ES-I3 (cell line): ENCODE measurements around the gene RGMA.
"Not testable (repeated sequence)": the region's sequence is repeated elsewhere in the genome, so short reads cannot be mapped to it uniquely, and the experiment has no call there.

Experiments
- H3K36me3 ChIP-seq: 2 replicates; pipeline ENCODE4 v1.6.1; 2013; ENCODE audit warnings: mild to moderate bottlenecking, low read length, control low read depth, moderate library complexity; ENCODE audit not compliant: insufficient read depth
- H3K4me1 ChIP-seq: 2 replicates; pipeline ENCODE4 v1.6.1; 2013; ENCODE audit warnings: mild to moderate bottlenecking, control low read depth, low read length; ENCODE audit not compliant: insufficient read depth
- H3K9ac ChIP-seq: 2 replicates; pipeline ENCODE4 v1.6.1; 2013; ENCODE audit warnings: low read depth, mild to moderate bottlenecking, low read length, moderate library complexity
- H3K9me3 ChIP-seq: 2 replicates; pipeline ENCODE4 v1.6.1; 2013; ENCODE audit warnings: mild to moderate bottlenecking, low read length, moderate library complexity; ENCODE audit not compliant: control insufficient read depth, insufficient read depth

Gene RGMA

DNA sequence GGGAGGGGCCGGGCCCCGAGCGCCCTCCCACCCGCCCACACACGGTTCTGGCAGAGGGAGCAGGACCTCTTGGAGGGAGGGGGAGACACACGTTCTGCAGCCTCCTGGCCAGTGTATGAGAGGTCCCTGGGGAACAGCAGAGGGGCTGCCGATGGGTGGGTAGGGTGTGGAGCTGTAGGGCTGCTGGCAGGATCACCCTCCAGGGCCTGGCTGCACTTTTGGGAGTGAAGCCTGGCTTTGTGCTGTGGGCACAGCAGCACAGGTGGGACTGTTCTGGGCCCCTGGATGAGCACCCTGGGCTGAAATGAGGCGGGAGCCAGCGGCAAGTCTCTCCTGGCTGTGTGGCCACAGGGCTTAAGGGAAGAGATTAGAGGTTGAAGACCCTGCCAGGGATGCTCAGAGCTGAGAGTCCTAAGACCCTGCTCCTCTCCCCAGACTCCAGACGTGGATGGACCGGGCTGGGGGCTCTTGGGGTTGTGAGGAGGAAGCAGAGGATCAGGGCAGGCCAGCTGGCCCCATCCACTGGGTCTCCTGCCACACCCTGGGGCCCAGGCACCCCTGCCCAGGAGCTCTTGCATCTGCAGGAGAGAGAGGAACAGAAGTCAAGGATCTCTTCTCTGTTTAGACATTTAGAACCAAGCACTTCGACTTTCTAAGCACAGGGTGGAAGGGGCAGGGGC lies 45.2 kb downstream of the RGMA start:
- Histone ChIP-seq H3K36me3 (peaks cover 9% of the 10 kb centered on the region), H3K9ac (no peak overlapping the region), H3K9me3 (peaks cover 5% of the 10 kb centered on the region; the same call in 1 of the 2 replicates)

DNA sequence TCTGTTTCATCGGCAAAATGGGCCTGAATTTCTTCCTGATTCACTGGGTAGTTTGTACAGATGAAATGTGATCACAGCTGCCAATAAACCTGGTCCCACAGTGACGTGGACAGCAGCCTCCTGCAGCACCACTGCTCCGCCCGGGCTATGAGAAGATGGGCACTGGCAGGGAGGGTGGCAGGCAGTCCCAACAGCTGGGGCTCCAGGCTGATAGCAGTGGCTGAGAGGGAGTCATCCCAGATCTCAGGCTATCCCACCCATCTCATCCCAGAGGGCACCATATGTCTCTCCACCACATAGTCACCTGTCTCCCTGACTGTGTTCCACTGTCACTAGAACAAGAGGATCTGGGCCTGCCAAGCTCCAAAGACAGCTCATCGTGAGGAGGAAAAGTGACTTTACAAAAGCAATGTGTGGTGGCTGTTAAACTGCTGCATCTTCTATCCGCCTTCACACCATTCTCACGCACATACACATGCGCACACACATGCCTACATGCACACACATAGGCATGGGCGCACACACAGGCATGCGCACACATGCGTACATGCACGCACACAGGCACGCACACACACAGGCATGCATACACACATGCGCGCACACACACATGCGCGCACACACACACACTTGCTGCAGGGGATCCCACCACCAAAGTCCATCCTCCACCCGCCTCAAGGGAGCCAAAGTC lies 46.2 kb downstream of the RGMA start:
- 0 out of 2 replicates have a peak, but pooled peaks cover 3% of the 10 kb centered on the region for H3K4me1 ChIP-seq
- H3K9ac ChIP-seq, result no peak overlapping the region
- H3K36me3 ChIP-seq, result peaks cover 9% of the 10 kb centered on the region
- peaks cover 5% of the 10 kb centered on the region; the same call in 1 of the 2 replicates for H3K9me3 ChIP-seq

More for the DNA sequence above, 45.2 kb downstream of the RGMA start:
- H3K4me1 ChIP-seq, result 0 out of 2 replicates have a peak, but pooled peaks cover 3% of the 10 kb centered on the region

DNA sequence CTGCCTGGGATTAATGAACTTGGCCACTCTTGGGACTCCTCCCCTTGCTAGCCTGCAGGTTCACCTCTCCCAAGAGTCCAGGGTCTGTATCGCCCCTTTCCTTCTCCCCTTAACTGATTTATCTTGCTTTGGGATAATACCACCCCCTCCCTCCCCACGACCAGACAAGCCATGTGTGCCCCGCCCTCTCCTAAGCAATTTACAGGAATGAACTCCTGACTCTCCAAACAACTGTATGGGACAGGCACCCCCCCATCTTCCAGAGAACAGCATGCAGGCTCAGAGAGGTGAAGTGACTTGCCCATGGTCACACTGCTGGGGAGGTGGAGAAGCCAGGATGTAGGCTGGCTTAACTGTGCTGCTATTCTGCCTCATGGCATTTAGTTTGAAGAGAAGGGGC lies 46.8 kb downstream of the RGMA start:
- peaks cover 5% of the 10 kb centered on the region; the same call in 1 of the 2 replicates for H3K9me3 ChIP-seq
- peaks cover 9% of the 10 kb centered on the region for H3K36me3 ChIP-seq
- H3K9ac ChIP-seq, result no peak overlapping the region
- 0 out of 2 replicates have a peak, but pooled peaks cover 3% of the 10 kb centered on the region for H3K4me1 ChIP-seq

DNA sequence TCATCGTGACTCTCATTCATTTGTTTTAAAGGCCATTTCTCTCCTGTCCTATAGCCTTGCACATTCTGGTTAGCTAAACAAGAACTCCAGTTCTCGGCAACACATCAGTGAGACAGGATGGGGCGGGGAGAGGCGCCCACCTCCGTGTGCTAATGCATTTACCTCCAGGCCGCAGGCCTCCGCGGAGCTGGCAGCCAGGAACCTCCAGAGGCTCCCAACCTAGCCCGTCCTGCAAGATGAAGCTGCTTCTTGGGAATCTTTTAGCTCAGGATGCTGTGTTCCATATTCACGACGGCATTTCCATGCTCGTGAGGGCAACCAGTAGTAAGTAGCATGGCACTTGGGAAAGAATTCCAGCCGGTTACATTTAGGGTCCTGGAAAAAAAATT lies 47.9 kb downstream of the RGMA start:
- Histone ChIP-seq H3K4me1 (0 out of 2 replicates have a peak, but pooled peaks cover 3% of the 10 kb centered on the region), H3K36me3 (peaks cover 4% of the 10 kb centered on the region), H3K9me3 (peaks cover 2% of the 10 kb centered on the region; the same call in 1 of the 2 replicates), H3K9ac (no peak overlapping the region)

DNA sequence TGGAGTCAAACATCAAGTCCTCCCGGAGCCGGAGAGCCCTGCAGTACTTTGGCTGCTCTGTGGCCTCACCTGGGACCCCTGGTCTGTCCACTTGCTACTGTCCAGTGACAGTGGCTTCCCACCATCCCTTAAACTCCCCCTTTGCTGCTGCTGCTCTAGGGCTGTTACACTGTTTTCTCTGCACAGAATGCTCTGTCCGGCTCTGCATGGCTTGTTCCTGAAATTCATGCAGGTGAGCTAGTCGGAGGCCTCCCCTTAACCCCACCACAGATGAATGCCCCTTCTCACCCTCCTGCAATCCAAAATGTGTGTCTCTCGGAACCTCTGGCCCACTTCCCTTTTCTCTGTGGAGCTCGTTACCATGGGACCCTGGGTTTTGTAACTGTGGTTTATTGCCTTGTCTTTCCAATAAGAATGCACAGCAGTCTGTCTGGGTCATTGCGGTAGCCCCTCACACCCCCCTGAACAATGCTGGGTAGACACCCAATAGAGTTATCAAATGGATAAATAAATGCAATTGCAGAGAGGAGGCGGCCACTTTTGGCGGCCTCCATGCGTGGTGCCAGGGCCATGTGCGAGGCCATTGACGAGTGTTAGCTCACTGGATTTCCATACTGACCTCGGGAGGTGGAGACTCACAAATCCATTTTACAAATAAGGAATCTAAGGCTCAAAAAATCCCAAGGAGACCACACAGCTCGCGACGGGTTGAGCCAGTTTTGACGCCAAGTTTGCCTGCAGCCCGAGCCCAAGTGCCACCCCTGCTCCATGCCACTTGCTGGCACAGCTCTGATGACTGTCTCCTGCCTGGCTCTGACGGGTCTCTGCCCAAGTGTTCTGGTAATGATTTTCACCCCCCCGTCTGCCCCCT lies 48.5 kb downstream of the RGMA start:
- 0 out of 2 replicates have a peak, but pooled peaks cover 3% of the 10 kb centered on the region for H3K4me1 ChIP-seq
- no peaks in the 10 kb centered on the region for H3K36me3 ChIP-seq
- no peak overlapping the region for H3K9ac ChIP-seq
- no peaks in the 10 kb centered on the region for H3K9me3 ChIP-seq

DNA sequence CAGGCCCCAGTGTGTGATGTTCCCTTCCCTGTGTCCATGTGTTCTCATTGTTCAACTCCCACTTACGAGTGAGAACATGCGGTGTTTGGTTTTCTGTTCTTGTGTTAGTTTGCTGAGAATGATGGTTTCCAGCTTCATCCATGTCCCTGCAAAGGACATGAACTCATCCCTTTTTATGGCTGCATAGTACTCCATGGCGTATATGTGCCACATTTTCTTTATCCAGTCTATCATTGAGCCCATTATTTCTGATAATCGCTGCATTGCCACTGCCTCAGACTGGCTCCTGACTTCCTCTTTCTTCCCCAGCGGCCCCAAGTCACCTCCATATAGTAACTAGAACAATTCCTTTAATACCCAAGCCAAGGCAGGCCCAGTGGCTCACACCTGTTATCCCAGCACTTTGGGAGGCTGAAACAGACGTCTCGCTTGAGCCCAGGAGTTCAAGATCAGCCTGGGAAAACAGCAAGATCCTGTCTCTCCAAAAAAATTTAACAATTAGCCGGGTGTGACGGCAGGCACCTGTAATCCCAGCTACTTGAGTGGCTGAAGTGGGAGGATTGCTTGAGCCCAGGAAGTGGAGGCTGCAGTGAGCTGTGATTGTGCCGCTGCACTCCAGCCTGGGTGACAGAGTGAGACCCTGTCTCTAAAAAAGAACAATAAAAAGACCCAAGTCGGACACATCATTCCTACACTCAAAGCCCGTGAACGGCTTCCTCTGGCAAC lies 49.3 kb downstream of the RGMA start:
- not testable (repeated sequence) for H3K36me3 ChIP-seq, H3K9ac ChIP-seq, H3K4me1 ChIP-seq, H3K9me3 ChIP-seq

DNA sequence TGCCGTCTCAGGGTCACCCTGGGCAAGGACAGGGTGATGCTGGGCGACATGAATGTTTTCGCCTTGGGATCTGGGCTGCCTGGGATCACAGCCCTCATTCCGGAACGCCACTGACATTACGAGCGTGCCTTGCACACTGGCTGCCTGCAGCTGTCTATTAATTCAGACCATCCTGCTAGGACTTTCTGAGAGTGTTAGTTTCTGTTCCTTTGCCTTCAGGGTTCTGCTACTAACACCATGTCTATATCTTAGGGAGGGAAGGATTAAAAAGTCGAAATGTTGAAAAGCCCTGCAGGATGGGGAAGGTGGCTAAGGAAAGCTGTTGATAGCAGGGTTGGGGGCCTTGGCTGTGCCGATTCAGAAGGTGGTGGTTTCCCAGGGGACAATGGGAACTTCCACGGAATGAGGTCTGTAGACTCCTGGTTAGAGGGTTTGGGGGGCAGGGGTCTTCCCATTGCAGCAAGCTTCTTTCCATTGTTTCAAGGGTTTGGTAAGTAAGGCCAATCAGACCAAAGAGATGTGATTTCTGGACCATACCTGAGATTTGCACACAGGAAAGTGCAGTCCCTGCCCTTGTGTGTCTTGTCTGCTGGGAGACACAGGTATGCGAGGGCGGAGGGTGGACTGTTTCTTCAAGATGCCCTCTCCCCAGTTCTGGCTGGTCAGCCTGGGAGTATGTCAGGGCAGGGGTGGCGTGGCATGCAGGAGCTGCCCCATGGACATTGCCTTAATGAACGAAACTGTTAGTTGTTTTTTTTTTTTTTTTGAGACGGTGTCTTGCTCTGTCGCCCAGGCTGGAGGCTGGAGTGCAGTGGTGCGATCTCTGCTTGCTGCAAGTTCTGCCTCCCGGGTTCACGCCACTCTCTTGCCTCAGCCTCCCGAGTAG lies 50.9 kb downstream of the RGMA start:
- Histone ChIP-seq H3K4me1 (0 out of 2 replicates have a peak, but pooled peaks cover 3% of the 10 kb centered on the region), H3K9ac (no peak overlapping the region), H3K9me3 (no peaks in the 10 kb centered on the region), H3K36me3 (no peaks in the 10 kb centered on the region)

DNA sequence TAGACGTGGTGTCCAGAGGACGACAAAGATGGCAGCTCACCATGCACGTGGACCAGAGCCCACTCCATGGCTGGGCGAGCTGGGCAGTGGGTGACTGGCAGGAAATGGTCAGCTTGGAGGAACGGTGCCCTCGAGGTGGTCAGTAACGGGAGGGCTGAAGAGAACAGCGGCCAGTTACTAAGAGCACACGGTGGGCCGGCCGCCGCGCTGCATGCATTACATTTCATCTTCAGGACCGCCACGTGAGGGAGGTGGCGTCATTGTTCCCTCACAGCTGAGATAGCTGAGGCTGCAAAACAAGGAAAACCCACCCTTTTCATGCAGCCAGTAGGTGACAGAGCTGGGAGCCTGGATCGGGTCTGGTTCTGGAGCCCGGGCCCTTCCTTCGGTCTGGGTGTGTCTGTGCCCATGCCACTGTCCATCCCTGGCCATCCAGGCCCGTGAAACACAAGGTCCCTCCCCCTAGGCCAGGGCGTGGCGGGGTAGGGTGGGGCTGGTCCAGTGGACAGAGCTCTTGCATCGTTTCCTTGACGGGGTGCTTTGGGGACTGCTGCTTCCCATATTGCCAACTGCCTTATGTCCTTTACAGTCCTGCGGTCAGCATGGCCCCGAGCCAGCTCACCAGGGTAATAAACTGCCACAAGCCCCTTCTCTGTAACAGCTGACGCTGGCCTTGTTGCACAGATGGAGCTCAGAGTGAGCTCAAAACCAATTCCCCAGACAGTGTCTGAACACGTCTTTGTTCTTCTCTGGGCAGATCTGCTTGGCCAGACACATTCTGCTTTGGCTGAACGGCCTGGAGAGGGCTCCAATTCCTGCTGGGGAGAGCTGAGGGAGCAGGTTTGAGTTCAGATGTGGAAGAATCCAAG lies 51.8 kb downstream of the RGMA start:
- Histone ChIP-seq H3K9me3 (no peaks in the 10 kb centered on the region), H3K9ac (no peak overlapping the region), H3K36me3 (no peaks in the 10 kb centered on the region), H3K4me1 (0 out of 2 replicates have a peak, but pooled peaks cover 3% of the 10 kb centered on the region)

DNA sequence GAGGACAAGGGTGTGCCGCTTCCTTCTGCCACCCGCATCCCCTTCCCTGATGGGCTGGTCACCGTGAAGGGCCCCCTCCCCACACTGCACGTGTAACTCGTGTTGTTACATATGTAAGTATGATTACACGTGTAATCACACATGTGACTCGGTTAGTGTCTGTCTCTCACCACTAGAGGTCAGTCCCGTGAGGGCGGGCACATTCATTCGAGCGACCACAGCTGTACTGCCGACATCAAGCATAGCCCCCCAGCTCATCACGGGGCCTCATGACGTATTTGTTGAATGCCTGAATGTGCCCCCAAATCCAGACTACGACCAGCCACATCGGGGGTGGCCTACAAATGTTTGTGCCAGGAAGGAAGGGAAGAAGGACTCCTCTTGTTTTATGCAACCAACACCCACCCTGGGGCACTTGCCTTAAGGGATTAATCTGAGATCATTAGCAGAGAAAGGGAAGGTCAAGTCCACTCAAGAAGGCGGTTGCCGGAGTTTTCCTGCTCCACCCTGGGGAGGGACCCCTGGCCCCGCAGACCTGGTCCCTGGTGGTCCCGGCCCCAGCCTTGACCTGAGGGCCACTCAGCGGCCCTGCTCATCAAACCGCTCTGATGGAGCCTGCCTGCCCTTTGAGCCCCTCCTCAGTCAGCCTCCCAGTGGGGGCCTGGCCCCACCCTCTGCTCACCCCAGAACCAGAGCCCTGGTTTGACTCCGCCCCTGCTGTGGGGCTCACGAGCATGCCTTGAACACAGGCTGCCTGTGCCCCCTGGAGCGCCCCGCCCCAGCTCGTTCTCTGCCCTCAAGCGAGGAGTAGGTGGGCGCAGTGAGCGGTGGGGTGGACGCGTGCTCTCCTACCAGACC lies 52.8 kb downstream of the RGMA start:
- Histone ChIP-seq H3K36me3 (no peaks in the 10 kb centered on the region), H3K9me3 (no peaks in the 10 kb centered on the region), H3K9ac (no peak overlapping the region), H3K4me1 (0 out of 2 replicates have a peak, but pooled peaks cover 3% of the 10 kb centered on the region)

DNA sequence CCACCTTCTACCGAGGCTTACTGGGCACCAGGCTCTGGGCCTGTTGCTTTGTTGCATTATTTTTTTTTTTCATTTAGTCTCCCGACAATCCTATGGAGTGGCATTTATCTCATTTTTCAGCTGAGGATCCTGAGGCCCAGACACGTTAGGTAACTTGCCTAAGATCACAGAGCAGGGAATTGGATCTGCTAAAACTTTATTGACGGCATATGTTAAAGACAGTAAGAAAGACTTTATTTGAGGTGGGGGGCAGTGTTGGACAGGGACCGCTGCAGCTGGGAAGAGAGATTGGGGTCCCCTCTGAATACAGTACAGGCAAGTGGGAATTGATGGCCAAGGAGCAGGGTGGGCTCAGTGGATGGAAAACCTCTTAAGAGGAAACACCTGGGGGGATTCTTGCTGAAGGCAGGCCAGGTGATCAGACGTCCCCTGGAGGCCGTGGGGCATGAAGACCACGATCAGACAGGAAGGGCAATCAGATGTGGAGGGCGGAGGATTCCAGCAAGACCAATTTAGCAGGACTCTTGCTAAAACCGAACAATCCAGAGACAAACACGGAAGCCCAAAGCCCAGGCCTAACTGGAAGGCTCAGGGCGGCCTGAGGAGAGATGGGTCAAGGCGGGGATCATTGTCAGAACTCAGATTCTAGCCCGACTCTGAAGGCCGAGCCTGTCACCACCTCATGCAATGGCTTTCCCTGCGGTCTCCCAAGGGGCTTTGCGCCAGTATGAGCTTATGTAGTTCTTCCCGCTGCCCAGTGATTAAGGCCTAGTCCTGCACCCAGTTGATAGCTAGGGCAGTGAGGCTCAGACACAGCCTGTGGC lies 53.7 kb downstream of the RGMA start:
- Histone ChIP-seq H3K9me3 (no peaks in the 10 kb centered on the region), H3K9ac (no peak overlapping the region), H3K4me1 (peaks cover 2% of the 10 kb centered on the region; the same call in 1 of the 2 replicates), H3K36me3 (no peaks in the 10 kb centered on the region)

DNA sequence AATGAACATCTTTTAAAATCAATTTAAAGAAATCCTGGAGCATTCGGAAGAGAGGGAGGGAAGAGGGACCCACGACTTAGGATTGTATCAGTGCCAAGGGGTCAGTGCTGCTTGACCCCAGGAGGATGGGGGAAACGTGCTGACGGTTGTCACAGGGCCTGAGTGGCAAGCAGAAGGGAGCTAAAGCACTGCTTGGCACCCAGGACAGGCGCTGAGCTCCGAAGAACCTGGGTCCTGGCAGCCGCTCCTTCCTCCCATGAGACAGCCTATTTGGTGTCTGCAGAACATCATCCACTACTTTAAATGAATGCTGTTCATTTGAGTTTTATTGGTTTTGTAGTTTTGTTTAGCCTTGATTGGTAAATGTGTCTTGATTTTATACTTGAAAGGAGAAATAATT lies 54.5 kb downstream of the RGMA start:
- Histone ChIP-seq H3K36me3 (no peaks in the 10 kb centered on the region), H3K9ac (no peak overlapping the region), H3K9me3 (no peaks in the 10 kb centered on the region), H3K4me1 (peaks cover 10% of the 10 kb centered on the region; the same call in 1 of the 2 replicates)
